Colonic mucosa (tissue), 4 donors: Measurements from ENCODE around the gene BPTF. TPM values are rescaled to one million over a fixed set of nuclear protein-coding genes. Genes with fewer than 3 reads are reported as not detected.
"Not testable (repeated sequence)": the region's sequence is repeated elsewhere in the genome, so short reads cannot be mapped to it uniquely, and the experiment has no call there.

Experiments used
- DNase-seq: peaks from one replicate; pipeline ENCODE4 v3.0.0-alpha.2; 2020
- H3K27ac ChIP-seq: fragments of 200-600 bp; one replicate; pipeline ENCODE4 v1.8.0; 2021
- H3K27me3 ChIP-seq: fragments of 200-600 bp; one replicate; pipeline ENCODE4 v1.8.0; 2021
- H3K36me3 ChIP-seq: fragments of 200-600 bp; one replicate; pipeline ENCODE4 v1.8.0; 2021
- H3K4me1 ChIP-seq: fragments of 200-600 bp; one replicate; pipeline ENCODE4 v1.8.0; 2021; ENCODE audit warnings: mild to moderate bottlenecking
- H3K4me3 ChIP-seq: fragments of 200-600 bp; one replicate; pipeline ENCODE4 v1.8.0; 2021
- H3K9ac ChIP-seq, 2 donors: one replicate each; pipeline ENCODE4 v1.7.0; 2013; ENCODE audit warnings: control low read depth in 2 of 2, low read depth in 2 of 2, low read length in 2 of 2
- H3K9me3 ChIP-seq: fragments of 200-600 bp; one replicate; pipeline ENCODE4 v1.8.0; 2021
- CTCF ChIP-seq: fragments of 200-600 bp; IDR thresholded peaks from one replicate; pipeline ENCODE4 v1.8.0; 2022; ENCODE audit warnings: antibody characterized with exemption, mild to moderate bottlenecking
- intact Hi-C: fragments of 100-400 bp; cut with DNase I; formaldehyde crosslinking; loops from one replicate; pipeline ENCODE4 v1.14.1; 2022
- total RNA-seq, 2 donors: library from RNA; stranded (reverse); fragmentation: NEBNext Ultra II Directional in 1 of 2; extraction: Animal tissue kit (Norgen Biotek cat#: 25700) in 1 of 2; gene quantifications; one replicate each; pipeline ENCODE4 v1.2.1, GENCODE V29; 2021
- donor health status: healthy.
- donor health status: DM: no; HTN: no; CAD: no.
- donor health status: DM: no; HTN: no; CAD: no.

The BPTF gene
- total RNA-seq, 2 donors from 2014 or later, result 61.3 to 77.9 TPM

DNA sequence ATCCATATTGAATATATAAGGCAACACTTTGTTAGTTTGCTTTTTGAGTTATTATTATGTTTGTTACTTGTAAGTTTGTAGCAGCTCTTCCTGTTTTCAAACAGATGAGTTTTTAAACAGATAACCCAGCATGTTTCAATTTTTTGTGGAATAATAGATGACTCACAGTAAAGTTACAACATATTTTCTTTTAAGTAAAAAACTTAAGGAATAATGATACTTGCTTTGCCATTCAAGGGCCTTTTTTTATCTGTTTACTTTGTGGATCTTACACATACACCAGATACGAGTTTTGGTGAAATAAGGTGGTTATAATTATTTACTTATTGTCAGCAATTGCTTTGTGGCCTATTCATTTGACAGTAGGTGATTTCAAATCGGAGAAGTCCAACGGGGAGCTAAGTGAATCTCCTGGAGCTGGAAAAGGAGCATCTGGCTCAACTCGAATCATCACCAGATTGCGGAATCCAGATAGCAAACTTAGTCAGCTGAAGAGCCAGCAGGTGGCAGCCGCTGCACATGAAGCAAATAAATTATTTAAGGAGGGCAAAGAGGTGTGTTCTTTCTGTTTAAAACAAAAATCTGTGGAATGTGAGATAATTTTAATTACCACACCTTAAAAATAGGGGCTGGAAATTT lies 66.3 kb downstream of the BPTF start:
- no peak for TF ChIP-seq CTCF
- H3K27me3 ChIP-seq, result no peaks in the 10 kb centered on the region
- DNase-seq, result no peak
- no peaks in the 10 kb centered on the region for H3K9me3 ChIP-seq
- intact Hi-C loops, result no loop called here
- H3K27ac ChIP-seq, result no peak overlapping the region
- H3K36me3 ChIP-seq, result no peaks in the 10 kb centered on the region
- H3K4me1 ChIP-seq, result no peaks in the 10 kb centered on the region
- no peak overlapping the region for H3K9ac ChIP-seq
- H3K4me3 ChIP-seq, result no peak overlapping the region

DNA sequence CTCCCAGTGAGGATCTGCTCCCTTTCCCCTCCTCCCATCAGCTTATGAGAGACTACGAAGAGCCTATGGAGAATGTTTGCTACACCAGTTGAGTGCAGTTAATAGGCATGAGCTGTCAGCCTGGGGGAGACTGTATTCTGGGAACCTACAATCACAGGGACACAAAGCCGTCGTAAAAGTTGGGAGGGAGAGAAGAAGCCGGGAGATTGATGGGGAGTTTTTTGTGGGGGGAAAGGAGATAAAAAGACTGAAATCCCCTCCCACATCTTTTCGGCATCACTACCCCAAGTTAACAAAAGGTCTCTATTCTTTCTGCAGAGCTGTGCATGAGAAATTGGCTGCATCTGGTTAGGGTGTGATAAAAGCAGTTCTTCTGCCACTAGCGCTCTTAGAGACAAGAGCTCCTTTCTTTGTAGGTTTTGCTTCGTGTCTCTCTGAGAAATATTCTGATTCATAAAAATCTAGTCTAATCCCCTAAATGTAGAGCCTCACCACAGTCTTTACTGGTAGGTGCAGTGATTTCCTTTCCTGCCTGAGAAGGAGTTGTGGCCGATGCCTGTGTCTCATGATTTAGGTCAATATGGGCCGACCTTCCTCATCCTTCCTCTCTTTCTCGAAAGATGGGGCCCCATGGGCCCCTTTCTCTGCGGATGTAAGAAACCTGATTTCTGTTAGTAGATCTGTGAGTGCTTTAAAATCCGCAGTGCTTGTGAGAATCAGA lies 77.4 kb downstream of the BPTF start:
- Histone ChIP-seq H3K27ac (no peak overlapping the region), H3K9me3 (no peaks in the 10 kb centered on the region), H3K27me3 (no peaks in the 10 kb centered on the region), H3K4me3 (no peak overlapping the region), H3K4me1 (no peaks in the 10 kb centered on the region), H3K9ac (no peak overlapping the region), H3K36me3 (peaks cover 5% of the 10 kb centered on the region)
- DNase-seq, result no peak
- TF ChIP-seq CTCF, result no peak
- intact Hi-C loops, result no loop called here

- H3K36me3 ChIP-seq, H3K9me3 ChIP-seq, H3K27me3 ChIP-seq, H3K9ac ChIP-seq, intact Hi-C loops, DNase-seq, H3K27ac ChIP-seq, H3K4me3 ChIP-seq, H3K4me1 ChIP-seq: not testable (repeated sequence)
Observed at GRCh38 chr17:67905298-67905697, 80.0 kb downstream of the BPTF start.

- intact Hi-C loops, H3K27ac ChIP-seq, DNase-seq, H3K4me3 ChIP-seq, H3K9me3 ChIP-seq, H3K27me3 ChIP-seq, H3K4me1 ChIP-seq, H3K9ac ChIP-seq: not testable (repeated sequence)
- H3K36me3 ChIP-seq, result peaks cover 10% of the 10 kb centered on the region
Observed at GRCh38 chr17:67910117-67910803, 85.0 kb downstream of the BPTF start.

DNA sequence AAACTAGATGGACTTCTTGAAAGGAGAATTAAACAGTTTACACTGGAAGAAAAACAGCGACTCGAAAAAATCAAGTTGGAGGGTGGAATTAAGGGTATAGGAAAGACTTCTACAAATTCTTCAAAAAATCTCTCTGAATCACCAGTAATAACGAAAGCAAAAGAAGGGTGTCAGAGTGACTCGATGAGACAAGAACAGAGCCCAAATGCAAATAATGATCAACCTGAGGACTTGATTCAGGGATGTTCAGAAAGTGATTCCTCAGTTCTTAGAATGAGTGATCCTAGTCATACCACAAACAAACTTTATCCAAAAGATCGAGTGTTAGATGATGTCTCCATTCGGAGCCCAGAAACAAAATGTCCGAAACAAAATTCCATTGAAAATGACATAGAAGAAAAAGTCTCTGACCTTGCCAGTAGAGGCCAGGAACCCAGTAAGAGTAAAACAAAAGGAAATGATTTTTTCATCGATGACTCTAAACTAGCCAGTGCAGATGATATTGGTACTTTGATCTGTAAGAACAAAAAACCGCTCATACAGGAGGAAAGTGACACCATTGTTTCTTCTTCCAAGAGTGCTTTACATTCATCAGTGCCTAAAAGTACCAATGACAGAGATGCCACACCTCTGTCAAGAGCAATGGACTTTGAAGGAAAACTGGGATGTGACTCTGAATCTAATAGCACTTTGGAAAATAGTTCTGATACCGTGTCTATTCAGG lies 85.9 kb downstream of the BPTF start:
- Histone ChIP-seq H3K9me3 (no peaks in the 10 kb centered on the region), H3K9ac (no peak overlapping the region), H3K27ac (no peak overlapping the region), H3K4me3 (no peak overlapping the region), H3K36me3 (peaks cover 10% of the 10 kb centered on the region), H3K4me1 (no peaks in the 10 kb centered on the region), H3K27me3 (no peaks in the 10 kb centered on the region)
- no peak for DNase-seq
- no peak for TF ChIP-seq CTCF
- intact Hi-C loops, result no loop called here

- no peaks in the 10 kb centered on the region for H3K4me1 ChIP-seq
- no peaks in the 10 kb centered on the region for H3K9me3 ChIP-seq
- intact Hi-C loops, result no loop called here
- no peak overlapping the region for H3K9ac ChIP-seq
- no peak overlapping the region for H3K27ac ChIP-seq
- no peak for DNase-seq
- H3K4me3 ChIP-seq, result no peak overlapping the region
- H3K36me3 ChIP-seq, result peaks cover 10% of the 10 kb centered on the region
- no peak for TF ChIP-seq CTCF
- H3K27me3 ChIP-seq, result no peaks in the 10 kb centered on the region
Observed at GRCh38 chr17:67912088-67912487, 86.8 kb downstream of the BPTF start.
